AG04450 (cell line): ENCODE results near the gene PPIB. TPM values are rescaled to one million over a fixed set of nuclear protein-coding genes. Genes with fewer than 3 reads are reported as not detected.

Source experiments
- CTCF ChIA-PET: fragments of 300-600, 350-600 bp; formaldehyde crosslinking; extraction: SDS; loops from one replicate; lab custom pipeline; 2022; ENCODE audit warnings: antibody characterized with exemption, inconsistent platforms; lab: Charles Lee
- POLR2A ChIA-PET: fragments of 350-600 bp; formaldehyde crosslinking; extraction: SDS; loops from one replicate; lab custom pipeline; 2021; ENCODE audit warnings: antibody characterized with exemption, inconsistent platforms; lab: Yijun Ruan, JAX
- DNase-seq: peaks from one replicate; pipeline ENCODE4 v3.0.0-alpha.2; 2011; ENCODE audit warnings: low read depth, low spot score
- H3K27ac ChIP-seq: one replicate; pipeline ENCODE4 v1.5.1; 2012; ENCODE audit warnings: low read depth, low read length, control low read depth
- H3K27me3 ChIP-seq: one replicate; pipeline ENCODE4 v1.6.0; 2012; ENCODE audit warnings: low read length; ENCODE audit not compliant: control insufficient read depth, insufficient read depth
- H3K4me3 ChIP-seq: 2 replicates; pipeline ENCODE4 v1.5.1; 2011; ENCODE audit warnings: mild to moderate bottlenecking, low read depth, low read length, control low read depth
- H3K9me3 ChIP-seq: 2 replicates; pipeline ENCODE4 v1.5.1; 2012; ENCODE audit warnings: low read length; ENCODE audit not compliant: control insufficient read depth, insufficient read depth
- polyA plus RNA-seq: library from polyadenylated mRNA; depleted of rRNA; stranded (reverse); fragments of >200 nt; gene quantifications from 2 replicates; pipeline ENCODE4 v1.2.3, GENCODE V29; 2011
- TF ChIP-seq, protein P1 (sequence below): IDR thresholded peaks from 2 replicates; pipeline ENCODE4 v1.5.1; 2011; ENCODE audit warnings: low read depth, low read length, control low read depth, inconsistent platforms

The PPIB gene
- polyA plus RNA-seq, 1 experiment = 1,311 TPM

DNA sequence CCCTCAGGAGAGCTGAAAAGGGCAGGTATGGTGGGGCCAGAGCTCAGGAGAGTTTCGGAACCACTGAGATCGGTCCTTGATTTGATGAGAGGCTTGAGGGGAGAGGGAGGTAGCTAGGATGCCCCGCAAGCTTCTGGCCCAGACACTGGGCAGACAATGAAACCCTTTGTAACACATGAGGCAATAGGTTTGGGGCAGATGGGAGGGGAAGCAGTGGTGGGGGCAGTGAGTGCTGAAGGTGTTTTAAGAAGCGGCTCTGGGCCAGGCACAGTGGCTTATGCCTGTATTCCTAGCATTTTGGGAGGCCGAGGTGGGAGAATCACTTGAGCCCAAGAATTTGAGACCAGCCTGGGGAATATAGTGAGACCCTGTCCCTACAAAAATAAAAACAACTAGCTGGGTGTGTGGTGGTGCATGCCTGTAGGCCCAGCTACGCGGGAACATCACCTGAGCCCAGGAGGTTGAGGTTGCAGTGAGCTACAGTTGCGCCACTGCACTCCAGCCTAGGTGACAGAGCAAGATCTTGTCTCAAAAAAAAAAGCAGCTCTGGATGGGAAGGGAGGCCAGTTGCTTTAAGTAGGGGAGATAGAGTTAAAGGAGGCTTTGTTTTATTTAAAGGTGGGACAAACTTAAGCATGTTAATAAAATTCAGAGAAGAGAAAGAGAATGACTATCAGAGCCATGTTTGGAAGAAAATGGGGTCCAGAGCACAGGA is 20.9 kb downstream of the PPIB start:
- CTCF ChIA-PET = interaction anchor here (1.1 kb wide), 1 partner anchor 11 kb away, joined by 5 read pairs; no protein-coding TSS in a partner anchor
- TF ChIP-seq, protein P1, sequence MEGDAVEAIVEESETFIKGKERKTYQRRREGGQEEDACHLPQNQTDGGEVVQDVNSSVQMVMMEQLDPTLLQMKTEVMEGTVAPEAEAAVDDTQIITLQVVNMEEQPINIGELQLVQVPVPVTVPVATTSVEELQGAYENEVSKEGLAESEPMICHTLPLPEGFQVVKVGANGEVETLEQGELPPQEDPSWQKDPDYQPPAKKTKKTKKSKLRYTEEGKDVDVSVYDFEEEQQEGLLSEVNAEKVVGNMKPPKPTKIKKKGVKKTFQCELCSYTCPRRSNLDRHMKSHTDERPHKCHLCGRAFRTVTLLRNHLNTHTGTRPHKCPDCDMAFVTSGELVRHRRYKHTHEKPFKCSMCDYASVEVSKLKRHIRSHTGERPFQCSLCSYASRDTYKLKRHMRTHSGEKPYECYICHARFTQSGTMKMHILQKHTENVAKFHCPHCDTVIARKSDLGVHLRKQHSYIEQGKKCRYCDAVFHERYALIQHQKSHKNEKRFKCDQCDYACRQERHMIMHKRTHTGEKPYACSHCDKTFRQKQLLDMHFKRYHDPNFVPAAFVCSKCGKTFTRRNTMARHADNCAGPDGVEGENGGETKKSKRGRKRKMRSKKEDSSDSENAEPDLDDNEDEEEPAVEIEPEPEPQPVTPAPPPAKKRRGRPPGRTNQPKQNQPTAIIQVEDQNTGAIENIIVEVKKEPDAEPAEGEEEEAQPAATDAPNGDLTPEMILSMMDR = no peak
- Histone ChIP-seq H3K4me3 (no peak overlapping the region), H3K27ac (no peak overlapping the region), H3K9me3 (no peaks in the 10 kb centered on the region; the same call in 1 of the 2 replicates), H3K27me3 (no peaks in the 10 kb centered on the region)
- no peak for DNase-seq
- POLR2A ChIA-PET = interaction anchor here (0.6 kb wide), 1 partner anchor 37 kb away, joined by 4 read pairs; no protein-coding TSS in a partner anchor

DNA sequence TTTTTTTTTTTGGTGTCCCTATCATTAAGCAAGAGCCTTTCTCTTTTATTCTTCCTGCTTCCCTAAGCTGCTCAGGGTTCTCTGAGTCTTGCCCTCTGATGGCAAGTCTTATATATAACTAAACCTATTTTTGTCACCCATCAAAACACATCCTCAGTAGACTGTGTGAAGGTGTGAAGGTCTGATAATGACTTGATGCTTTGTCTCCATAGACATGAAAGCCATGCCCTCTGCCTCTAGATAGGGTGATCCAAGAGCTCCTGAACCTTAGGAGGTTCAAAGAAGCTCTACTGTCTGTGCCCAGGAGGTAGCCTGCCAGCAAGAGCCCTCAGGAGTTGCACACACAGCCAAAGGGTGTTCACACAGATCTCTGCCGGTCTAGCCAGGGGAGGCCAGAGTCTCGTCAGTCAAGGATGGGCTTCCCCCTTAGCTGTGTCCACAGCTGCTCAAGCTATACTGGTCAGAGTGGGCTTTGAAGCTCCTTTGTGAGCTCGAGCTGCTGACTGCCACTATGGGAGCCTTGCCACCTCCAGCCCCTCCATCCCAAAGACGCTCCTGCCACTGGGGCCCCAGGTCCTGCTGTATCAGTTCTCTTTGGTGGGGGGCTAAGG is 24.4 kb downstream of the PPIB start:
- ChIA-PET CTCF (no interaction called here), POLR2A (no interaction called here)
- DNase-seq = no peak
- Histone ChIP-seq H3K27ac (no peak overlapping the region), H3K4me3 (no peak overlapping the region), H3K27me3 (no peaks in the 10 kb centered on the region), H3K9me3 (no peaks in the 10 kb centered on the region)
- TF ChIP-seq, protein P1 = no peak

DNA sequence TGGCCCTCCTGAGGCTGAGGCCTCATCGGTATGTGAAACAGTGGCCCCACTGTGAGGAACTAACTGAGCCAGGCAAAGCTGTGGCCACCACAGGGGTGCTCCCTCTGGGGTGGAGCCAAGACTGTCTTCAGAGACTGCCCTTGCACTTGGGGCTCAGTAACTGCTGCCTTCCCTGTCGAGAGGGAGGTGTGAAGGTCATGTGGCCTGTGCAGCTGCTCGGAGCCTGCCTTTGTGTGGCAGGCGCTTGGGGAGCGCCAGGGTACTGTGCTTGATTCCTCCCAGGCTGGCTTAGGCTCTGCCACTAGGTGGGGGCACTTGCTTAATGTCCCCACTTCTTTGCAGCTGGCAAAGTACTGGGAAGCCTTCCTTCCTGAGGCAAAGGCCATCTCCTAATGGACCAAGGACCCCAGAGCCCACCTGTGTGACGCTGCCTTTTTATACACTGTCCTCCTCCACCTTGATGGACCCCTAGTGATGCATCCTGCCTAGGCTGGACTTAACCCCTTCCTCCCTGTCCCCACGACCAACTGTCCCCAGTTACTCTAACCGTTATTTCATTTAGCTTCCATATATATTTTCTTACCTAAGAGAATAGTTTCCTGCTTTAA is 25.5 kb downstream of the PPIB start:
- CTCF ChIA-PET = no interaction called here
- H3K9me3 ChIP-seq = no peaks in the 10 kb centered on the region
- TF ChIP-seq, protein P1 = no peak
- POLR2A ChIA-PET = interaction anchor here (0.5 kb wide), 1 partner anchor 51 kb away, joined by 6 read pairs; no protein-coding TSS in a partner anchor
- no peaks in the 10 kb centered on the region for H3K27me3 ChIP-seq
- no peak for DNase-seq
- H3K4me3 ChIP-seq = no peak overlapping the region
- H3K27ac ChIP-seq = no peak overlapping the region

DNA sequence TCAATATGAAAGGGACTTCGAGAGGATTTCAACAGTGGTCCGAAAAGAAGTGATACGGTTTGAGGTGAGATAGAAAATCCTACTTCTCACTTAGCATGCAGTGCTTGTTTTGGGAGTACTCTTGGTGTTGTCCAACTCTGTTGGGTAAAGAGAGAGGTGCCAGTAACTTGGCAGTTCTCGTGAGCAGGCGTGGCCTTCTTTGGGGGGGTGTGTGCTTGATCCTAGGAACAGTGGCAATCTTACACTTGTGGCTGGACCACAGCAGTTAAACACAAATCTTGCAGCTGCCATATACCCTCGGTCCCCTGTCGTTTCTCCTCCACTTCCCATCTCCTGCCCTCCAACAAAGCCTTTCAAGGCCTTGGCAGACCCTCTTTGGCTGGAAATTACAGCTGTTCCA is 26.5 kb downstream of the PPIB start:
- no peak for DNase-seq
- ChIA-PET POLR2A (no interaction called here), CTCF (no interaction called here)
- TF ChIP-seq, protein P1 = no peak
- Histone ChIP-seq H3K9me3 (no peaks in the 10 kb centered on the region), H3K27ac (no peak overlapping the region), H3K27me3 (no peaks in the 10 kb centered on the region), H3K4me3 (no peak overlapping the region)
